ENCODE measurements around the gene TBXAS1.

GRCh38 chr7:139941421-139941820 lies 112.4 kb downstream of the TBXAS1 start:
- TF ChIP-seq, protein P1, sequence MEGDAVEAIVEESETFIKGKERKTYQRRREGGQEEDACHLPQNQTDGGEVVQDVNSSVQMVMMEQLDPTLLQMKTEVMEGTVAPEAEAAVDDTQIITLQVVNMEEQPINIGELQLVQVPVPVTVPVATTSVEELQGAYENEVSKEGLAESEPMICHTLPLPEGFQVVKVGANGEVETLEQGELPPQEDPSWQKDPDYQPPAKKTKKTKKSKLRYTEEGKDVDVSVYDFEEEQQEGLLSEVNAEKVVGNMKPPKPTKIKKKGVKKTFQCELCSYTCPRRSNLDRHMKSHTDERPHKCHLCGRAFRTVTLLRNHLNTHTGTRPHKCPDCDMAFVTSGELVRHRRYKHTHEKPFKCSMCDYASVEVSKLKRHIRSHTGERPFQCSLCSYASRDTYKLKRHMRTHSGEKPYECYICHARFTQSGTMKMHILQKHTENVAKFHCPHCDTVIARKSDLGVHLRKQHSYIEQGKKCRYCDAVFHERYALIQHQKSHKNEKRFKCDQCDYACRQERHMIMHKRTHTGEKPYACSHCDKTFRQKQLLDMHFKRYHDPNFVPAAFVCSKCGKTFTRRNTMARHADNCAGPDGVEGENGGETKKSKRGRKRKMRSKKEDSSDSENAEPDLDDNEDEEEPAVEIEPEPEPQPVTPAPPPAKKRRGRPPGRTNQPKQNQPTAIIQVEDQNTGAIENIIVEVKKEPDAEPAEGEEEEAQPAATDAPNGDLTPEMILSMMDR (IDR thresholded peaks at IDR 0.05 in 4 of 5, conservative IDR thresholded peaks at IDR 0.05 in 1 of 5): no peak
- no peak for TF ChIP-seq POLR2A (IDR thresholded peaks at IDR 0.05)

Data from gastrocnemius medialis (tissue), 4 donors.